GM12864 (cell line): Measurements from ENCODE around the gene RGS11.

Experiments used
- DNase-seq: peaks from one replicate; pipeline ENCODE4 v3.0.0-alpha.2; 2011; ENCODE audit warnings: low read depth
- H3K4me3 ChIP-seq: 2 replicates; pipeline ENCODE4 v1.5.1; 2011; ENCODE audit warnings: mild to moderate bottlenecking, low read depth, low read length, control low read depth
- TF ChIP-seq, protein P1 (sequence below): IDR thresholded peaks from 2 replicates; pipeline ENCODE4 v1.5.1; 2011; ENCODE audit warnings: low read depth, mild to moderate bottlenecking, moderate library complexity, low read length, control low read depth, inconsistent platforms; ENCODE audit errors: missing control alignments

RGS11 gene

DNA sequence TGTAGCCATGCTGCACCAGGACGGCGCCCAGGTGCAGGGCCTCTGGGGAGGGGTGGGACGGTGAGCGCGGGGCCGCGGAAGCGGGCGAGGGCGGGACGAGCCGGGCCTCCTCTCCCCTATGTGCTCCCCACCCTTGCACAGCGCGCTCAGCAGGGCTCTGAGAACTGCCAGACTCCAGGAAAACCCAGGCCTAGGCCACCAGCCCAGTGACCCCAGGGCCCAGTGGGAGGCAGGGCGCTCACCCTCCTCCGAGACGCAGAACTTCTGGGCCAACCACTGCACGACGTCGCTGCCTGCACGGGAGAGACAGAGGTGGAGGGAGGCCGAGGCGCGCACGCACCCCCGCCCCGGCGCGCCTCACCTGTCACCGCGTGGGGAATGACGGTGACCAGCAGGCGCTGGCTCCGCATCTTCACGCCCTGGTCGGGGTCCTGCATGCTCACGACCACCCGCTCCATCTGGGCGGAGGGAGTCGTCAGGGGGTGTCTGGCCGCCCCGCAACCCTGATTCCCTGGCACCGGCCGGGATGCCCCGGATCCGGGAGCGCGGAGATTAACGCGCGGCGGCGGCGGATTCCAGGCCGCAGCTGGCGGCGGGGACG is 603 bp downstream of the RGS11 start:
- H3K4me3 ChIP-seq: no peak overlapping the region
- DNase-seq: no peak
- TF ChIP-seq, protein P1, sequence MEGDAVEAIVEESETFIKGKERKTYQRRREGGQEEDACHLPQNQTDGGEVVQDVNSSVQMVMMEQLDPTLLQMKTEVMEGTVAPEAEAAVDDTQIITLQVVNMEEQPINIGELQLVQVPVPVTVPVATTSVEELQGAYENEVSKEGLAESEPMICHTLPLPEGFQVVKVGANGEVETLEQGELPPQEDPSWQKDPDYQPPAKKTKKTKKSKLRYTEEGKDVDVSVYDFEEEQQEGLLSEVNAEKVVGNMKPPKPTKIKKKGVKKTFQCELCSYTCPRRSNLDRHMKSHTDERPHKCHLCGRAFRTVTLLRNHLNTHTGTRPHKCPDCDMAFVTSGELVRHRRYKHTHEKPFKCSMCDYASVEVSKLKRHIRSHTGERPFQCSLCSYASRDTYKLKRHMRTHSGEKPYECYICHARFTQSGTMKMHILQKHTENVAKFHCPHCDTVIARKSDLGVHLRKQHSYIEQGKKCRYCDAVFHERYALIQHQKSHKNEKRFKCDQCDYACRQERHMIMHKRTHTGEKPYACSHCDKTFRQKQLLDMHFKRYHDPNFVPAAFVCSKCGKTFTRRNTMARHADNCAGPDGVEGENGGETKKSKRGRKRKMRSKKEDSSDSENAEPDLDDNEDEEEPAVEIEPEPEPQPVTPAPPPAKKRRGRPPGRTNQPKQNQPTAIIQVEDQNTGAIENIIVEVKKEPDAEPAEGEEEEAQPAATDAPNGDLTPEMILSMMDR: no peak

DNA sequence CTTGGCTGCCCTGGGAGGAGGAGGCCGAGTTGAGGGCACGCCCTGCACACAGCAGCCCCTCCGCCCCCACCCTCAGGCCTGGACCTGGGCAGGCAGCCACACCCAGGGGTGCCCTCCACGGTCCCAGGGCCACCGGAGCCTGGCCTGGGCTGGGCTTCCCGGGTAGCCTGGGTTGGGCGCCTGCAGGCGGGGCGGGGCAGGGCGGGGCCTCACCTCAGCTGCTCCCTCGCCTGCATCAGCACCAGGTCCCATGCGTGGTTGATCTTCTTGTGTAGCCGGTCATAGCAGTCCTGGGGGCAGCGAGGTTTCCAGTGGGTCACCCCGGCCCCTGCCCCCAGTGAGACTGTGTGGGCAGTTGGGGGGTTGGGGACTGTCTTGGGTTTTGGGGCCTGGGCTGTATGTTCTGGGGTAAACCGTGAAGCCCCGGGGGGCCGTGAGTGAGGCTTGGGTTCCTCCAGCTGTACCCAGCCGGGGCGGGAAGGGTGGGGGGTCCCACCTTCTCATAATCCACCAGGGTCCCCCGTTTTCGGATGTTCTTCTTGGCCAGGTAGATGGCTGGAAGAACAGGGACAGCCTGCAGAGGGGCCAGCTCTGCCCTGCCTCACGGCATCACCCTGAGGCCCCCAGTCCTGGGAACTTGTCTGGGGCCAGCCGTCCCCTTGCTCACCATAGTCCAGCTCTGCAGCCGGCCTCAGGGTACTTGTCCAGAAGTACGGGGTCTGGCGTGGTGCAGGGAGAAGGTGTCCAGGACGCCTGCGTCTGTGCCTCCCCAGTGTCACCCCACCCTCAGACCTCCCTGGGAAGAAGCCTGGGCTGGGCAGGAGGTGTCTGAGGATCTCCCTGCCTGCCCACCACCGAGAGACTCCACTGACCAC is 2.0 kb downstream of the RGS11 start:
- TF ChIP-seq, protein P1: no peak
- H3K4me3 ChIP-seq: no peak overlapping the region
- DNase-seq: no peak

DNA sequence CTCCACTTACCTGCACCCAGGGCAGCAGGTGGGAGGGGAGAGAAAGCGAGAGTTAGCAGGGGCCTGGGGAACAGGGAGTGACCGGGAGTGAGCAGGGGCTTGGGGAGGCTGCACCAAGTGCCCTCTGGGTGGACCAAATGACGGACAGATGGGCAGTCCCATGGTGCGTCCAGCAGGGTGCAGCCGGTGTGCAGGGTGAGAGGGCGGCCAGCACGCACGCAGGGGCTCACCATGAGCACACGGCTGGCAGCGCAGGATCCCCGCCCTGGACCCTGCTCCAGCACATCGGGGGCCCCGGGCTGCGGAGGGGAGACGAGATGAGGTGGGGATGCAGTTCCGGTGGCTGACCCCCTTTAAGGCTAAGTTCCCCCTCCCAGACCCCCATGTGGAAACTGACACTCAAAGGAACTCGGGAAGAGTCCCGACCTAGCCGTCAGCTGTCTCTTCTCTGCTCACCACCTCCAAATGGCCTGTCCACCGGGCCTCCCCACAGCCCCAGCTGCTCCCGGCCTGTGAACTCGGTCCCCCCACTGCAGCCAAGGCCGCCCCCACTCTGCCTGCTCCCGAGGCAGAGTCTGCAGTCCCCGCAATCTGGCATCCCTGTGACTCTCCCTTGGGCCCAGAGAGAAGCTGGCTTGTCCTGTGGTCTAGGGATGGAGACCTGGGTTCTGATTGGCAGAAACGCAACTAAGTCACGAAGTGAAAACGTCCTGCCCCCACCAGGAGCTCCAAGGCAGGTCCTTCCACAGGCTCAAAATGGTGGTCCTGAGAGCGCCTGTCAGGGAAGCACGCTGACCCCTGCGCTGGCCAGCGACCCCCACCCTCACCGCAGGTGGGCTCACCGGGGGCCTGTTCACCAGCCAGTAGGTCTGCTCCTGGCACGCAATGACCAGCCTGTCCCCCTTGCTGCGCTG is 2.9 kb downstream of the RGS11 start:
- no peak for DNase-seq
- H3K4me3 ChIP-seq: no peak overlapping the region

DNA sequence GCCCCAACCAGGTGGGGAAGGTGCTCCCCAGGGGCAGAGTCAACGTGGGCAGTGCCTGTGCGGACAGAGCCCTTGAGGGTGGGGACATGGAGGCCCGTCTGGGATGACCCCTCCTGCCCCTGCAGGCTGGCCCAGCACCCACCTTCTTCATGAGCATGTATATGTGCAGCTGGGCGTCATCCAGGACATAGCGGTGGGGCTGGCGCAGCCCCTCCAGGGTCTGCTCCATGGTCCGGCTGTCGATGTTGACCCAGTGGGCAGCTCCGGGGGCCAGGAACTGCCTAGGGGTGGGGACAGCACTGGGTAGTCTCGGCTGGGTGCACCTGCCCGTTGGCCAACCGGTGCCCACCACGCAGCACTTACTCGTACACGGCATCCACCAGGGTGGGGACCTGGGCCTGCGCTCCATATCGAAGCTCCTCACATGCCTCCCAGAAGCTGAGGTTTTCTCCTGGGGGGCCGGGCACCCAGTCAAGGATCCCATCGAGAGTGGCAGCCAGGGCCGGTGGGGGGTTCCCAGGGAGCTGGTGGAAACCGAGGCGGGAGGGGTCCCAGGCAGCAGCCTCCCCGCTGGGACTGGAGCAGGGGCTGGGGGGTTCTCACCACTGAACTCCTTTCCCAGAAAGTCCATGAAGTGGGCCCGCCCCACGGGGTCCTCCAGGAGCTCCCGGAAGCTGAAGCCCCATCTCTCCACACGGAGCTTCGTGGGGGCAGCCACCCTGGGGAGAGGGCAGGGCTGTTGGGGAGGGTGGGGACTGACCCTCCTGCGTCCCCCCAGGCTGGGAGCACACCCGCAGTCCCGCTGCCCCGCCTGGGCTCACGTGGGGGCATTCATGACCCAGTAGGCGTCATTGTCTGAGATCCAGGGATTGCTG is 5.1 kb downstream of the RGS11 start:
- no peak overlapping the region for H3K4me3 ChIP-seq
- no peak for DNase-seq
- TF ChIP-seq, protein P1: no peak

More for the DNA sequence above, 2.9 kb downstream of the RGS11 start:
- TF ChIP-seq, protein P1: no peak

DNA sequence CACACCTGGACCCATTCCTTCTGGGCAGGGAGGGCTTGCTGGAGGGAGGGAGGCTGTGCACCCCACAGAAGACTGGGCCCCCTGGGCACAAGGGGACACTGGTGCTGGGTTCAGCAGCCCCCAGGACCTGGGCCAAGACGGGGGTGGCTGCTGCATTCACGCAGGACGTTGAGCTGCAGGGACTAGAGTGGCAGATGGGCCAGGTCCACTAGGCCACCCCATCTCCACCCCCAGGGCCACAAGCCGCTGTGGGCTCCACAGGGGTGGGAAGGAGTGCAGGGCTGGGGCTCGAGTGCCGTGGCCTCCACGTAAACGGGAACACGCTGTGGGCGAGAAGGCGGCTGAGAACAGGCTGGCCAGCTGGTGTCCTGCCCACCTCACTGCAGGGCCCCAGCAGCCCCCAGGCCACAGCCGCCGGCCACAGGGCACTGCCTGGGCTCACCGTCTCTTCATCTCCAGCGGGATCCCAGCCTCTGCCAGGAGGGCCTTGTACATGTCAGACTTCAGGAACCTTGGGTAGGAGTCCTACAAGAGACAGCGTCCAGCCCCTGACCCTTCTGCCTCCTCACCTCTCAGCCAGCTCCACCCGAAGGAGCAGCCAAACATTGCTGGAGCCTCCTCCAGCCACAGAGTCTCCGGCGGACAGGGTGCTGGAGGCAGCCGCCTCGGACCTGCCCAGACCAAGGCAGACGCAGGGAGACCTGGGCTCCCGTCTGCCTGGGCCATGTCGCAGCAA is 6.5 kb downstream of the RGS11 start:
- TF ChIP-seq, protein P1: no peak
- H3K4me3 ChIP-seq: no peak overlapping the region
- no peak for DNase-seq
